PC-9 (cell line): ENCODE data around the gene DMXL1. TPM values are rescaled to one million over a fixed set of nuclear protein-coding genes. Genes with fewer than 3 reads are reported as not detected.
"Not testable (repeated sequence)": the region's sequence is repeated elsewhere in the genome, so short reads cannot be mapped to it uniquely, and the experiment has no call there.

ENCODE experiments used
- BruUV-seq: library from RNA; stranded (reverse); fragments of 400-500 nt; replicated peaks from 2 replicates; lab custom pipeline; 2021; lab: Mats Ljungman, UMichigan
- CTCF ChIA-PET: fragments of 300-600 bp; sonication (Branson Sonifier 250); formaldehyde crosslinking; loops from one replicate; lab custom pipeline; 2022; ENCODE audit warnings: antibody characterized with exemption; lab: Charles Lee
- POLR2A ChIA-PET: fragments of 300-600 bp; sonication (Branson Sonifier 250); formaldehyde crosslinking; loops from one replicate; lab custom pipeline; 2022; ENCODE audit warnings: antibody characterized with exemption; ENCODE audit not compliant: unreplicated experiment; lab: Charles Lee
- DNase-seq, 2 experiments: peaks; one replicate each; pipeline versions ENCODE4 v3.0.0 to v3.0.0-alpha.2; 2015 to 2022; ENCODE audit warnings: mixed read lengths in 1 of 2
- H2AFZ ChIP-seq: fragments of 200-600 bp; sonication (generic); 2 replicates; pipeline ENCODE4 v1.8.1; 2017; ENCODE audit warnings: antibody characterized with exemption
- H3F3A ChIP-seq: fragments of 200-600 bp; sonication (generic); 2 replicates; pipeline ENCODE4 v1.8.1; 2017; ENCODE audit warnings: antibody characterized with exemption, mild to moderate bottlenecking, low read depth; ENCODE audit not compliant: insufficient read depth
- H3K27ac ChIP-seq: fragments of 200-600 bp; sonication (generic); 2 replicates; pipeline ENCODE4 v1.6.1; 2016; ENCODE audit warnings: mixed run types
- H3K27me3 ChIP-seq: fragments of 200-600 bp; sonication (generic); 2 replicates; pipeline ENCODE4 v1.6.1; 2016; ENCODE audit warnings: low read depth, mixed run types; ENCODE audit not compliant: insufficient read depth
- H3K36me3 ChIP-seq: fragments of 200-600 bp; sonication (generic); 2 replicates; pipeline ENCODE4 v1.6.1; 2016; ENCODE audit warnings: low read depth, mixed run types
- H3K4me1 ChIP-seq: fragments of 200-600 bp; sonication (generic); replicated peaks from 2 replicates; pipeline ENCODE4 v1.6.1; 2016; ENCODE audit warnings: mixed run types; ENCODE audit not compliant: insufficient read depth
- H3K4me2 ChIP-seq: fragments of 200-600 bp; sonication (generic); 2 replicates; pipeline ENCODE4 v1.6.1; 2017; ENCODE audit warnings: mixed run types
- H3K4me3 ChIP-seq: fragments of 200-600 bp; sonication (generic); 2 replicates; pipeline ENCODE4 v1.6.1; 2016; ENCODE audit warnings: mixed run types
- H3K79me2 ChIP-seq: fragments of 200-600 bp; sonication (generic); 2 replicates; pipeline ENCODE4 v1.6.1; 2017; ENCODE audit warnings: low read depth, mixed run types
- H3K9me2 ChIP-seq: fragments of 200-600 bp; sonication (generic); 2 replicates; pipeline ENCODE4 v1.8.1; 2017; ENCODE audit warnings: mild to moderate bottlenecking; ENCODE audit not compliant: insufficient read depth
- H3K9me3 ChIP-seq: fragments of 200-600 bp; sonication (generic); 2 replicates; pipeline ENCODE4 v1.8.1; 2016; ENCODE audit warnings: low read depth; ENCODE audit not compliant: insufficient read depth
- H4K20me1 ChIP-seq: fragments of 200-600 bp; sonication (generic); 2 replicates; pipeline ENCODE4 v1.8.1; 2017; ENCODE audit not compliant: insufficient read depth
- CTCF ChIP-seq: fragments of 200-600 bp; sonication (generic); conservative IDR thresholded peaks from 2 replicates; pipeline ENCODE4 v1.6.1; 2017; ENCODE audit warnings: mixed run types, antibody characterized with exemption, mild to moderate bottlenecking, moderate library complexity
- EZH2 ChIP-seq: fragments of 200-600 bp; sonication (generic); IDR thresholded peaks from 2 replicates; pipeline ENCODE4 v1.8.0; 2017; ENCODE audit warnings: antibody characterized with exemption, low read depth
- intact Hi-C: fragments of 100-400 bp; cut with micrococcal nuclease; formaldehyde crosslinking; loops from one replicate; pipeline ENCODE4 v1.10.0; 2022; ENCODE audit not compliant: unreplicated experiment
- total RNA-seq: library from RNA; stranded (reverse); gene quantifications from 2 replicates; pipeline ENCODE4 v1.2.3, GENCODE V29; 2021

The DMXL1 gene
- total RNA-seq, 1 experiment from 2014 or later: 27.3 TPM

GRCh38 chr5:119123280-119123679 lies 52.4 kb downstream of the DMXL1 start:
- BruUV-seq: no TSS peak

DNA sequence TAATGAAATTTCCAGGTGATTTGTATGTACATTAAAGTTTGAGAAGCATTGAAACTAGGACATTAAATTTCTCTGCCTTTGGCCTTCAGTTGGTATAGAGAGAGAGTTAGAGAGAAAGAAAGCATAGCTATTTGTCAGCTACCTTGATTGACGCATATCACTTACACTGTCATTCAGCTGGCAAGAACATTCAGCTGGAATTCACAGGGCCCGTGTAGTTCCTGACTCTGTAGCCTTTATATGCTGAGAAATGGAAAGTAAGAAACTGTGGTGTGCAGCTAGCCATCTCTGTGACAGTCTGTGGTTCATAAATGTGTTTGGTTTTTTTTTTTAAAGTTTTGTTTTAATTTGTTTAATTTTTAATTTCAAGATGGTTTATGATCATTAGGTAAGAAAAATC lies 58.9 kb downstream of the DMXL1 start:
- no TSS peak for BruUV-seq
- CTCF ChIA-PET: no interaction called here
- Histone ChIP-seq H3K4me3 (no peak overlapping the region), H3F3A (no peaks in the 10 kb centered on the region), H3K4me1 (no peaks in the 10 kb centered on the region), H2AFZ (no peak overlapping the region), H3K79me2 (no peaks in the 10 kb centered on the region), H3K9me2 (no peaks in the 10 kb centered on the region), H3K4me2 (no peak overlapping the region), H4K20me1 (no peaks in the 10 kb centered on the region), H3K27me3 (no peaks in the 10 kb centered on the region), H3K36me3 (no peaks in the 10 kb centered on the region), H3K9me3 (no peaks in the 10 kb centered on the region), H3K27ac (no peak overlapping the region)
- DNase-seq: no peak
- POLR2A ChIA-PET: no interaction called here
- TF ChIP-seq CTCF: no peak
- no peak for TF ChIP-seq EZH2
- intact Hi-C loops: no loop called here

More at GRCh38 chr5:119123280-119123679, 52.4 kb downstream of the DMXL1 start:
- H4K20me1 ChIP-seq: no peaks in the 10 kb centered on the region
- intact Hi-C loops: no loop called here
- no peaks in the 10 kb centered on the region for H3K36me3 ChIP-seq
- no peaks in the 10 kb centered on the region for H3F3A ChIP-seq
- H3K9me3 ChIP-seq: no peaks in the 10 kb centered on the region
- TF ChIP-seq CTCF (no peak), EZH2 (no peak)
- no peaks in the 10 kb centered on the region for H3K4me1 ChIP-seq
- POLR2A ChIA-PET: no interaction called here
- H3K4me2 ChIP-seq: no peak overlapping the region
- H3K79me2 ChIP-seq: no peaks in the 10 kb centered on the region
- no peak overlapping the region for H2AFZ ChIP-seq
- H3K4me3 ChIP-seq: no peak overlapping the region
- no peaks in the 10 kb centered on the region for H3K27me3 ChIP-seq
- CTCF ChIA-PET: no interaction called here
- no peaks in the 10 kb centered on the region for H3K9me2 ChIP-seq
- H3K27ac ChIP-seq: no peak overlapping the region
- no peak for DNase-seq

DNA sequence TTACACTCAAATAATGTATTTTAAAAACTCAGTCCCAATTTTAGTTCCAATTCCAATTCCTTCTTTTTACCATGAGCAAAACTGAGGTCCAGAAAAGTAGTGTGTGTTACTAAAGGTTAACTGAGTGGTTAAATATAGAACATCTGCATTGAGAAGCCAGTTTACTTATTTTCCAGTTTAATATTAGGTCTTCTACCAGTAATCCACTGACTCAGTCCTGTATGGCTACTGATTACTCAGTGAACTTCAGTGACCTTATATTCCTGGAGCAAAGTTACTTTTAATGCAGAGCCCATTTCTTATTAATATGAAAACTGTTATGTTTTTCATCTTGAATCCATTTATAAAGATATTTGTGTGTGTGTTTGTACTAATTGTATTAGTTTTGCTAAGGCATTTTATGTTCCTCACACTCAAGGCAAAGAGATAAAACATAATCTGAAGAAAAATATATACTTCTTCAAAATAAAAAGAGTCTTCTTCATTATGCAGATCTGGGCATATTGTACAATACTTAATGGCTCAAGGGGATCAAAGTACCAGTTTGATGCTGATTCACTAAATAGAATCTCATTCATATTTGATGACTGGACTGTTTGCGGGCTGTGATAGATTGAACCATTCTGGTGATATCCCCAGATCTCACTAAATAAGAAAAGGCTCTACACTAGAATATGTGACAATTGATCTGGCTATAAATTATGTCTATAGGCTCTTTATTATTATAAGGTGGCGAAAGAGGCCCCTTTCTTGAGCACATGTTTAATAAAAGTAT lies 60.8 kb downstream of the DMXL1 start:
- POLR2A ChIA-PET: no interaction called here
- no peaks in the 10 kb centered on the region for H4K20me1 ChIP-seq
- TF ChIP-seq CTCF: no peak
- no peak for TF ChIP-seq EZH2

DNA sequence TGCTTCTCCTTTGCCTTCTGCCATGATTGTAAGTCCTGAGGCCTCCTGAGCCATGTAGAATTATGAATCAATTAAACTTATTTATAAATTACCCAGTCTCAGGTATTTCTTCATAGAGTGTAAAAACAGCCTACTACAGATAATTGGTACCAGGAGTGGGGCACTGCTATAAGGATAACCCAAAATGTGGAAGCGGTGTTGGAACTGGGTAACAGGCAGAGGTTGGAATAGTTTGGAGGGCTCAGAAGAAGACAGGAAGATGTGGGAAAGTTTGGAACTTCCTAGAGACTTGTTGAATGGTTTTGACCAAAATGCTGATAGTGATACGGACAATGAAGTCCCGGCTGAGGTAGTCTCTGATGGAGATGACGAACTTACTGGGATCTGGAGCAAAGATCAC lies 64.9 kb downstream of the DMXL1 start:
- H3K9me2 ChIP-seq, H3F3A ChIP-seq, BruUV-seq, H4K20me1 ChIP-seq, DNase-seq, POLR2A ChIA-PET, H3K4me1 ChIP-seq, H3K36me3 ChIP-seq, H2AFZ ChIP-seq, CTCF ChIA-PET, intact Hi-C loops, H3K9me3 ChIP-seq, H3K27me3 ChIP-seq, H3K4me3 ChIP-seq, H3K27ac ChIP-seq, H3K4me2 ChIP-seq, H3K79me2 ChIP-seq: not testable (repeated sequence)

More for the DNA sequence above, 60.8 kb downstream of the DMXL1 start:
- intact Hi-C loops: no loop called here
- no TSS peak for BruUV-seq
- DNase-seq: no peak
- Histone ChIP-seq H3K4me1 (no peaks in the 10 kb centered on the region), H3F3A (no peaks in the 10 kb centered on the region), H3K4me3 (no peak overlapping the region), H3K9me2 (no peaks in the 10 kb centered on the region), H3K36me3 (no peaks in the 10 kb centered on the region), H3K4me2 (no peak overlapping the region), H3K27ac (no peak overlapping the region), H3K79me2 (no peaks in the 10 kb centered on the region), H3K9me3 (no peaks in the 10 kb centered on the region; the same call in 1 of the 2 replicates), H3K27me3 (no peaks in the 10 kb centered on the region), H2AFZ (no peak overlapping the region)
- CTCF ChIA-PET: no interaction called here
